ENCODE data around the gene APC2. TPM values are rescaled to one million over a fixed set of nuclear protein-coding genes. Genes with fewer than 3 reads are reported as not detected.

APC2 gene
- total RNA-seq, 4 donors from 2014 or later = 0.42 to 1.8 (median 1.2) TPM

DNA sequence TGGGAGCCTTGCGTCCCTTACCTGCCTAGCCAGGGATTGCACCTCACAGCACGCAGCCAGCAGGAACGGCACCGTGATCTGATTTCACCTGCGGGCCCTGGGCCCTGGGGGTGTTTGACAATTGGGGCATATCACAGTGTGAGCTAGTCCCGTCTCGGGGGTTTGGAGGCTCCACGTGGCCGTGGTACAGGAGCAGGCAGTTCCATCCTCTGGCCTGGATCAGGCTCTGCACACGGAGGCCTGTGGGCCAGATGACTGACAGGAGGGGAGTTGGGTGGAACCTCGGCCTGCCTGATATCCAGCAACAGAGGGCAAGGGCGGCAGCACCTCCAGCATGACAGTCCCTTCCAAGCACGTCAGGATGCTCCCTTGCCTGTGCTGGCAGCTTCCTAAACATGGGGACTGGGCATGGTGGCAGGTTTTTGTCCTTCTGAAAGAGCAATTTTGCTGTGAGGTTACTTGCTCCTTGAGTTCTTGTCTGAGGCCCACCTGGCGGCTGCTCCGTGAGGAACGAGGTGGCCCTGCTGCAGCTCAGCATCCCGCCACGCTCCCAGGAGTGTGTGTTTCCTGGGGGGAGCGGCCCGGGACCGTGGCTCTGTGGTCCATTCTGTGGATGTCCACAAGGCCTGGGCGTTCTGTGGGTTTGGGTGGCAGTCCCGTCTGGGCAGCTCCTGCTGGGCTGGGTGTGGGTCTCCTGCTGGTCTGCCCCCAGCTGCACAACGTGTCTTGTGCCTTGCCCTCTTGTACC lies 18.0 kb upstream of the APC2 start:
- no peak for TF ChIP-seq POLR2A (IDR thresholded peaks at IDR 0.05; ENCODE audit: low read depth)
- TF ChIP-seq, protein P1, sequence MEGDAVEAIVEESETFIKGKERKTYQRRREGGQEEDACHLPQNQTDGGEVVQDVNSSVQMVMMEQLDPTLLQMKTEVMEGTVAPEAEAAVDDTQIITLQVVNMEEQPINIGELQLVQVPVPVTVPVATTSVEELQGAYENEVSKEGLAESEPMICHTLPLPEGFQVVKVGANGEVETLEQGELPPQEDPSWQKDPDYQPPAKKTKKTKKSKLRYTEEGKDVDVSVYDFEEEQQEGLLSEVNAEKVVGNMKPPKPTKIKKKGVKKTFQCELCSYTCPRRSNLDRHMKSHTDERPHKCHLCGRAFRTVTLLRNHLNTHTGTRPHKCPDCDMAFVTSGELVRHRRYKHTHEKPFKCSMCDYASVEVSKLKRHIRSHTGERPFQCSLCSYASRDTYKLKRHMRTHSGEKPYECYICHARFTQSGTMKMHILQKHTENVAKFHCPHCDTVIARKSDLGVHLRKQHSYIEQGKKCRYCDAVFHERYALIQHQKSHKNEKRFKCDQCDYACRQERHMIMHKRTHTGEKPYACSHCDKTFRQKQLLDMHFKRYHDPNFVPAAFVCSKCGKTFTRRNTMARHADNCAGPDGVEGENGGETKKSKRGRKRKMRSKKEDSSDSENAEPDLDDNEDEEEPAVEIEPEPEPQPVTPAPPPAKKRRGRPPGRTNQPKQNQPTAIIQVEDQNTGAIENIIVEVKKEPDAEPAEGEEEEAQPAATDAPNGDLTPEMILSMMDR (IDR thresholded peaks at IDR 0.05) = no peak
- Histone ChIP-seq H3K9me3 (no peaks in the 10 kb centered on the region), H3K4me3 (no peak overlapping the region), H3K27me3 (no peaks in the 10 kb centered on the region), H3K36me3 (peaks cover 56 to 89% (median 84%) of the 10 kb centered on the region in 4 donors), H3K4me1 (peaks cover 0 to 12% (median 0%) of the 10 kb centered on the region in 4 donors), H3K27ac (replicated peaks in 1 of 4) (no peak overlapping the region)
- intact Hi-C loops (cut with DNase I) = no loop called here
- WGBS = 88% methylated on average over 14 of the region's 24 CpGs
- no peak for DNase-seq (ENCODE audit: extremely low spot score)

DNA sequence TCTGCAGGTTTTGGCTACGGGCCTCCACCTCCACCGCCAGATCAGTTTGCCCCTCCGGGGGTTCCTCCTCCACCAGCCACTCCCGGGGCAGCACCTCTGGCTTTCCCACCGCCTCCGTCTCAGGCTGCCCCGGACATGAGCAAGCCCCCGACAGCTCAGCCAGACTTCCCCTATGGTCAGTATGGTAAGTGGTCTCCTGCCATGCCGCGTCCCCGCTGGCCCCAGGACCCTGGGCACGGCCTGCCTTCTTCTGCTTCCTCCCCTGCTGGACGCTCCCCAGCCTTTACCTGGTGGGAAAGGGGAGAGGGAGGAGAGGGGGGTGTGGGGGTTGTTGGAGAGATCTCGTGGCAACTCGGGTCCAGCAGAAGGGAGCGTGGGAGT lies 17.4 kb upstream of the APC2 start:
- TF ChIP-seq, protein P1 (IDR thresholded peaks at IDR 0.05) = no peak
- TF ChIP-seq EP300 (IDR thresholded peaks at IDR 0.05) (no peak), POLR2A (IDR thresholded peaks at IDR 0.05; ENCODE audit: low read depth) (no peak), POLR2AphosphoS5 (IDR thresholded peaks at IDR 0.05) (no peak)
- intact Hi-C loops (cut with DNase I) = no loop called here
- peaks cover 56 to 84% (median 79%) of the 10 kb centered on the region in 4 donors for H3K36me3 ChIP-seq
- H3K4me3 ChIP-seq = no peak overlapping the region
- H3K9me3 ChIP-seq = no peaks in the 10 kb centered on the region
- peaks cover 0 to 12% (median under 1%) of the 10 kb centered on the region in 4 donors for H3K4me1 ChIP-seq
- H3K27ac ChIP-seq (replicated peaks in 1 of 4) = no peak overlapping the region
- 89% methylated on average over 13 of the region's 16 CpGs for WGBS
- no peak for DNase-seq (ENCODE audit: extremely low spot score)
- no peaks in the 10 kb centered on the region for H3K27me3 ChIP-seq

DNA sequence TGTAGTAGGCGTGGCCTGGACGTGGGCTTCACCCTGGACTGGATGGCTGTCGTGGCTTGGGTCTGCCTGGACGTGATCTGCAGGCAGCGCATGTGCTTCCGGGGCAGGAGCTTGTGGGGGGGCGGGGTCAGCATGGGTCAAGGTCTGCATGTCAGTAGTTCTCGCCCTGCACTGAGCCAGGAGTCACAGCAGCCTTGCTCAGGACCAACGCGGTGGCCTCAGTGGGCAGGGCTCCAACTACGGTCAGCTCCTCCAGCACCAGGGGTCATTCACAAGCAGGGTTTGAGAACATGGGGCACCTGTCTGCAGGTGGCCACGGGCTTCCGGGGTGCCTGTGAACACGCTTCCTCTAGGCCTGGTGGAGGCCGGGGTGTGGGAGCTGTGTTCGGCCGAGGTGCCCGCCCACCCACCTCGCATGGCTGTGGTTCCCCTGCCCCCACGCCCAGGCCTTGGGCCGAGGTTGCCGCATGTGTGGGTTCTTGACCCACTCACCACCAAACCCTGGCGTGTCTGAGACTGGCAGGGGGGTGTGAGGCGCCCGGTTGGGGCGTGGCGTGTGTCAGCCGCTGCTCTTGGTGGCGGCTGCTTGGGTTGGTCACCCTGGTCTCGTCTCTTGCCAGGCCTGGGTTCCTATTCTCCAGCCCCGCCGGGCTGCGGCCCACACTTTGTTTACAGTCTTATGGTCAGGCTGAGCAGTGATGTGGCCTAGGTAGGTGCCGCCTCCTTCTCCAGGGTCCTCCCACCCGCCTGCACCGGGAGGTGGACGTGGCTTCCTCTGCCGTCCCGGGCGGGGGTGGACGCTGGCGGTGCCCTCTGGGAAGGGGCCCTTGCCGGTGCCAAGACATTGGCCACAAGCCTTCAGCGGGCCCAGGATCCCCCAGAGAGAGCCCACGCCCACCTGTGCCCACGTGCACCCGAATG lies 16.5 kb upstream of the APC2 start:
- Histone ChIP-seq H3K36me3 (peaks cover 56 to 76% (median 73%) of the 10 kb centered on the region in 4 donors), H3K4me1 (peaks cover 4 to 12% (median 6%) of the 10 kb centered on the region in 4 donors), H3K9me3 (no peaks in the 10 kb centered on the region), H3K4me3 (no peak overlapping the region), H3K27me3 (no peaks in the 10 kb centered on the region), H3K27ac (replicated peaks in 1 of 4) (no peak overlapping the region)
- intact Hi-C loops (cut with DNase I) = no loop called here
- DNase-seq (ENCODE audit: extremely low spot score) = no peak
- no peak for TF ChIP-seq POLR2AphosphoS5 (IDR thresholded peaks at IDR 0.05)
- TF ChIP-seq, protein P1 (IDR thresholded peaks at IDR 0.05) = no peak
- no peak for TF ChIP-seq EP300 (IDR thresholded peaks at IDR 0.05)
- TF ChIP-seq POLR2A (IDR thresholded peaks at IDR 0.05; ENCODE audit: low read depth) = no peak
- WGBS = 90% methylated on average over 12 of the region's 47 CpGs

DNA sequence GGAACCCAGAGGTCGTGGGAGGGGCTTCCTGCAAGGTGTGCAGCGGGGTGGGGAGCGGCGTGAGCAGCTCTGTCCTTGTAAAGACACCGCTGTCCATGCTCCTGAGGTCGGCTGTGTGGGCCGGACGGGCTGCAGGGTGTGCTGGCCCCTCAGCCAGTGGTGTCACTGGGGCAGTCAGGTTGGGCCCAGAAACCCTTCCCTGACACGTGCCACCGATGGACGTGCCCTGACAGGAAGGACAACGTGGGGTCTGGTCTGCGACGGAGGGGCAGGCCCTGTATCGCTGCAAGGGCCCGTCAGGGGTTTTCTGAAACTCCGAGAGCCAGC lies 15.9 kb upstream of the APC2 start:
- Histone ChIP-seq H3K36me3 (peaks cover 51 to 70% (median 67%) of the 10 kb centered on the region in 4 donors), H3K4me3 (no peak overlapping the region), H3K9me3 (no peaks in the 10 kb centered on the region), H3K4me1 (peaks cover 6 to 11% (median 8%) of the 10 kb centered on the region in 4 donors), H3K27ac (replicated peaks in 1 of 4) (no peak overlapping the region), H3K27me3 (no peaks in the 10 kb centered on the region)
- TF ChIP-seq, protein P1 (IDR thresholded peaks at IDR 0.05) = no peak
- no peak for TF ChIP-seq POLR2A (IDR thresholded peaks at IDR 0.05; ENCODE audit: low read depth)
- TF ChIP-seq POLR2AphosphoS5 (IDR thresholded peaks at IDR 0.05) = no peak
- no peak for TF ChIP-seq EP300 (IDR thresholded peaks at IDR 0.05)
- intact Hi-C loops (cut with DNase I) = no loop called here
- 80% methylated on average over 8 of the region's 17 CpGs for WGBS
- DNase-seq (ENCODE audit: extremely low spot score) = no peak
